ENCODE data around the gene MANSC4. TPM values are rescaled to one million over a fixed set of nuclear protein-coding genes. Genes with fewer than 3 reads are reported as not detected.

The MANSC4 gene
- total and polyA plus RNA-seq, 5 donors from 2014 or later = 1.5 to 2.4 (median 1.9) TPM; not detected in 2

DNA sequence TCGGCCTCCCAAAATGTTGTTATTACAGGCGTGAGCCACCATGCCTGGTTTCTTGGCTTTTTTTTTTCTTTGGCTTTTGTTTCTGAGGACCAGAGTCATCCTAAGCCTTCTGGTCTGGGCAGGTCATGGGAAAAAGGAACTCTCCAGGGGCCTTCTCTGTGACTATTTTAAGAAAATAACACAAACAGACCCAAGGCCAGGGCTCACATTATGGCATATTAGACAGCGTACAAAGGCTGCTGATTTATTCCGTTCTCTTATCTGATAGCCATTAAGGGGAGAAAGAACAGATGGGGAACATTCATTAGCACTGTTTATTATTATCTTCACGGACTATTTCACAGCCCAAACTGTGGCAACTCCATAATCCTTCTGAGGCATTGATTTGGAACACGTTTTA, 28.8 kb upstream of the MANSC4 start:
- H3K27me3 Mint-ChIP-seq = peaks cover 4% of the 10 kb centered on the region
- no peak overlapping the region for H3K4me3 Mint-ChIP-seq
- no peaks in the 10 kb centered on the region for H3K9me3 Mint-ChIP-seq
- Histone ChIP-seq H3K27me3 (ENCODE audit: control insufficient read depth, insufficient read depth, low read length) (no peaks in the 10 kb centered on the region), H3K4me3 (ENCODE audit: low read depth, low read length) (no peak overlapping the region), H3K4me1 (ENCODE audit: control insufficient read depth, insufficient read depth, low read length, poor library complexity, severe bottlenecking) (peaks cover 10% of the 10 kb centered on the region), H3K36me3 (ENCODE audit: control insufficient read depth, insufficient read depth, low read length) (no peaks in the 10 kb centered on the region), H3K9me3 (ENCODE audit: control insufficient read depth in 2 of 2, low read length in 2 of 2) (no peaks in the 10 kb centered on the region), H3K27ac (ENCODE audit: insufficient read depth, low read length, poor library complexity, severe bottlenecking) (no peak overlapping the region)
- no peak for ATAC-seq (ENCODE audit: low read depth in 2 of 2)
- no peak for DNase-seq
- peaks cover 7 to 33% (median 15%) of the 10 kb centered on the region in 4 donors for H3K4me1 Mint-ChIP-seq
- peak overlapping the region in 1 of 3 donors; percentile 3 for H3K27ac Mint-ChIP-seq
- H3K36me3 Mint-ChIP-seq = no peaks in the 10 kb centered on the region

DNA sequence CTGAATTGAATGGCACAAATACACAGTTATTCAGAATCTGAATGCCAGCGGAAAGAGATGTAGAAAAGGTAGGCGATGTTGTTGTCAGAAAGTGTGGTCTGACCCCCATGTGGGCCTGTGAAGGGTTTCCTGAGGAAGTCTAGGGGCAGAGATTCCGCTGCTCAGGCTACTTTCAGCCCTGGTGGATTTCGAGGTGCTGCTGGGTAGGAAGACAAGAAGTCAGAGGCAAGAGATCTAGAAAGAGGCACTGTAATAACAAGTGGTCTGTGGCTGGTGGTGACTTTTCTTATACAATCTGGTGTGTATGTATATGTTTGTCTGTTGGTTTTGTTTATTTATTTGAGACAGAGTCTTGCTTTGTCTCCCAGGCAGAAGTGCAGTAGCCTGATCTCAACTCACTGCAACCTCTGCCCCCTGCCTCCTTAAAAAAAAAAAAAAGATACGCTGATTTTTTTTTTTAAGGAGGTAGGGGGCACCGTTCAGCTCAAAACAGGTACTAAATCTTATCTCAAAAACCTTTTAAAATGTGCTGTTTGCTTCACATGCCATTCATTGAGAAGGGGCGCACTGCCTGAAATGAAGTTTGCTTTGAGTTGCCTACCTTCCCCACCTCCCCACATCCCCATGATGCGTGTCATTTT, 27.1 kb upstream of the MANSC4 start:
- no peaks in the 10 kb centered on the region for H3K36me3 ChIP-seq (ENCODE audit: control insufficient read depth, insufficient read depth, low read length)
- ATAC-seq (ENCODE audit: low read depth in 2 of 2) (peak; percentile 52 to 67), DNase-seq (peak in 2 of 3 donors; percentile 28 to 73)
- H3K4me1 ChIP-seq (ENCODE audit: control insufficient read depth, insufficient read depth, low read length, poor library complexity, severe bottlenecking) = peaks cover 10% of the 10 kb centered on the region
- Mint-ChIP-seq H3K4me3 (peak overlapping the region; percentile 16 to 86 (median 46)), H3K4me1 (peaks cover 12 to 41% (median 17%) of the 10 kb centered on the region in 4 donors), H3K9me3 (no peaks in the 10 kb centered on the region), H3K27ac (peak overlapping the region; percentile 15 to 97 (median 89)), H3K36me3 (no peaks in the 10 kb centered on the region), H3K27me3 (peaks cover 4% of the 10 kb centered on the region)
- H3K27ac ChIP-seq (ENCODE audit: insufficient read depth, low read length, poor library complexity, severe bottlenecking) = no peak overlapping the region
- no peaks in the 10 kb centered on the region for H3K9me3 ChIP-seq (ENCODE audit: control insufficient read depth in 2 of 2, low read length in 2 of 2)
- no peaks in the 10 kb centered on the region for H3K27me3 ChIP-seq (ENCODE audit: control insufficient read depth, insufficient read depth, low read length)
- no peak overlapping the region for H3K4me3 ChIP-seq (ENCODE audit: low read depth, low read length)

DNA sequence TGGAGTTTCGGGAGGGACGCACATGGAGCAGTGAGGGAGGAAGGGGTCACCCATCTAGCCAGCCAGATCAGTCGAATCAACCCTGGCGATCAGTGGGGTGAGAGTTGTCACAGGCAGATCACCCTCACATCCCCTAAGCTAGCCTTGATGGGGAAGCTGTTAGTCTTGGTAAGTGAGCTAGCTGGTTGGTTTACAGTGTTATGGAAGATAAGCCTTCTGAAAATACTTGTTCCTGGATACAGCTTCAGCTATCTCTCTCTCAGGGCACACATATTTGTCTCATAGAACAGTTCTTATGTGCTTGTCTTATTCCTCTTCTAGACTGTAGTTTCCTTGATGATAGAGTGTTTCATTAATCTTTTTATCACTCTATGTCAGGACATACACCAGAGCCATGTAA, 26.2 kb upstream of the MANSC4 start:
- no peak for ATAC-seq (ENCODE audit: low read depth in 2 of 2)
- Mint-ChIP-seq H3K9me3 (no peaks in the 10 kb centered on the region), H3K4me3 (peak overlapping the region in 1 of 4 donors; percentile 36)

DNA sequence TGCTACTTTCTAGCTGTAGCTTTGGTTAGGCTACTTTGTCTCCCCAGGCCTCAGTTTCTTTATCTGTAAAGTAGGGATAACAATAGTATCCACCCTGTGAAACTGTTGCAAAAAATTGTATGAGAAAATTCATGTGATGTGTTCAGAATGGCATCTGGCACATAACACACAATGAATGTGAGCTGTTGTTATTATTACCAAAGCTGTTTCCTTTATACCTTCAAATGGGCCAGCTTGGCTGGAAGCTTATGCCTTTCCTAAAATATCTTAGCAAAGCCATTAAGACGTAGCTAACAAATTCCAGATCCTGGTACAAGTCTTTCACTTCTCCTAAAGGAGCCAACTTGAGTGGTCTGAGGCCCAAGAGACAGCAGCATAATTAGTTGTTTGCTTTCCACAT, 25.2 kb upstream of the MANSC4 start:
- H3K4me3 ChIP-seq (ENCODE audit: low read depth, low read length) = no peak overlapping the region
- H3K9me3 ChIP-seq (ENCODE audit: control insufficient read depth in 2 of 2, low read length in 2 of 2) = no peaks in the 10 kb centered on the region
- H3K36me3 Mint-ChIP-seq = peaks cover 7% of the 10 kb centered on the region
- no peaks in the 10 kb centered on the region for H3K36me3 ChIP-seq (ENCODE audit: control insufficient read depth, insufficient read depth, low read length)
- peaks cover 4% of the 10 kb centered on the region for H3K27me3 Mint-ChIP-seq
- no peak overlapping the region for H3K27ac ChIP-seq (ENCODE audit: insufficient read depth, low read length, poor library complexity, severe bottlenecking)
- peaks cover 25 to 55% (median 30%) of the 10 kb centered on the region in 4 donors for H3K4me1 Mint-ChIP-seq
- no peak overlapping the region for H3K27ac Mint-ChIP-seq
- H3K9me3 Mint-ChIP-seq = no peaks in the 10 kb centered on the region
- H3K27me3 ChIP-seq (ENCODE audit: control insufficient read depth, insufficient read depth, low read length) = no peaks in the 10 kb centered on the region
- DNase-seq = no peak
- ATAC-seq (ENCODE audit: low read depth in 2 of 2) = no peak
- no peak overlapping the region for H3K4me3 Mint-ChIP-seq
- H3K4me1 ChIP-seq (ENCODE audit: control insufficient read depth, insufficient read depth, low read length, poor library complexity, severe bottlenecking) = peaks cover 21% of the 10 kb centered on the region

More for the DNA sequence above, 26.2 kb upstream of the MANSC4 start:
- no peaks in the 10 kb centered on the region for H3K36me3 Mint-ChIP-seq
- Histone ChIP-seq H3K9me3 (ENCODE audit: control insufficient read depth in 2 of 2, low read length in 2 of 2) (no peaks in the 10 kb centered on the region), H3K36me3 (ENCODE audit: control insufficient read depth, insufficient read depth, low read length) (no peaks in the 10 kb centered on the region), H3K27me3 (ENCODE audit: control insufficient read depth, insufficient read depth, low read length) (no peaks in the 10 kb centered on the region), H3K27ac (ENCODE audit: insufficient read depth, low read length, poor library complexity, severe bottlenecking) (no peak overlapping the region), H3K4me1 (ENCODE audit: control insufficient read depth, insufficient read depth, low read length, poor library complexity, severe bottlenecking) (peaks cover 13% of the 10 kb centered on the region), H3K4me3 (ENCODE audit: low read depth, low read length) (no peak overlapping the region)
- no peak for DNase-seq
- peaks cover 4% of the 10 kb centered on the region for H3K27me3 Mint-ChIP-seq
- peak overlapping the region; percentile 15 to 89 (median 71) for H3K27ac Mint-ChIP-seq
- peaks cover 16 to 50% (median 22%) of the 10 kb centered on the region in 4 donors for H3K4me1 Mint-ChIP-seq

DNA sequence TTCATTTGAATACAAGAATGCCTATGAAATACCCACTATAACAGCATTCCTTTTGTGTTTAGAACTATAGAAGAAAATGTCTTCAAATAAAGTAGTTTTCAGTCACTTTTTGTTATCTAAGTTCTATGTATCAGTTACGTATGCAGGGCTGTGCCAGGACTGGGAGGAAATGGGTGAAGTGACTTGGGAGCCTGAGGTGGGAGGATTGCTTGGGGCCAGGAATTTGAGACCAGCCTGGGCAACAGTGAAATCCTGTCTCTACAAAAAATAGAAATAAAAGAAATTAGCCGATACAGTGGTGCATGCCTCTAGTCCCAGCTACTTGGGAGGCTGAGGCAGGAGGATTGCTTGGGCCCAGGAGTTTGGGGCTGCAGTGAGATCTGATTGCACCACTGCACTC, 22.9 kb upstream of the MANSC4 start:
- no peak overlapping the region for H3K27ac ChIP-seq (ENCODE audit: insufficient read depth, low read length, poor library complexity, severe bottlenecking)
- peaks cover 26 to 57% (median 31%) of the 10 kb centered on the region in 4 donors for H3K4me1 Mint-ChIP-seq
- peaks cover 8% of the 10 kb centered on the region for H3K36me3 ChIP-seq (ENCODE audit: control insufficient read depth, insufficient read depth, low read length)
- H3K36me3 Mint-ChIP-seq = peaks cover 18% of the 10 kb centered on the region
- no peaks in the 10 kb centered on the region for H3K27me3 Mint-ChIP-seq
- no peaks in the 10 kb centered on the region for H3K27me3 ChIP-seq (ENCODE audit: control insufficient read depth, insufficient read depth, low read length)
- no peak overlapping the region for H3K4me3 ChIP-seq (ENCODE audit: low read depth, low read length)
- H3K4me1 ChIP-seq (ENCODE audit: control insufficient read depth, insufficient read depth, low read length, poor library complexity, severe bottlenecking) = peaks cover 21% of the 10 kb centered on the region
- no peak overlapping the region for H3K4me3 Mint-ChIP-seq
- no peaks in the 10 kb centered on the region for H3K9me3 ChIP-seq (ENCODE audit: control insufficient read depth in 2 of 2, low read length in 2 of 2)
- peak overlapping the region in 1 of 3 donors; percentile 78 for H3K27ac Mint-ChIP-seq
- DNase-seq = no peak
- H3K9me3 Mint-ChIP-seq = no peaks in the 10 kb centered on the region
- ATAC-seq (ENCODE audit: low read depth in 2 of 2) = no peak

DNA sequence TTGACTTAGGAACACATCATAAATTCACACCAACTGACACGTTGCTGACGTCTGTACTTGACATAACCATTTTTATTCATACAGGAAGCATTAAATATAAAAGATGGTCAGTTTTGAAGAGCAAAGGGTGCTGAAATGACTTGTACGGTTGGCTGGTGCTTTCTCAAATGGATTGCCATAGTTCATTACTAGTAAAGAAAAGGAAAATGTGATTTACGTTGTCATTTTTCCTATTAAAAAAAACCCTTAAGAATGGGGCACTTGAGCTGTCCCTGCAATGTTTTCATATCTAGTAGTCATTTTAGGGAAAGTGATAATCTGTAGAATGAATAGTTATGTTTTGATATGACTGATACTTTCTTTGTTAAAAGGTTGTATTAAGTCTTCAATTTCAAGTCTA, 22.5 kb upstream of the MANSC4 start:
- no peak for ATAC-seq (ENCODE audit: low read depth in 2 of 2)
- Histone ChIP-seq H3K4me1 (ENCODE audit: control insufficient read depth, insufficient read depth, low read length, poor library complexity, severe bottlenecking) (peaks cover 20% of the 10 kb centered on the region), H3K27ac (ENCODE audit: insufficient read depth, low read length, poor library complexity, severe bottlenecking) (no peak overlapping the region), H3K9me3 (ENCODE audit: control insufficient read depth in 2 of 2, low read length in 2 of 2) (no peaks in the 10 kb centered on the region), H3K27me3 (ENCODE audit: control insufficient read depth, insufficient read depth, low read length) (no peaks in the 10 kb centered on the region), H3K36me3 (ENCODE audit: control insufficient read depth, insufficient read depth, low read length) (peaks cover 12% of the 10 kb centered on the region), H3K4me3 (ENCODE audit: low read depth, low read length) (no peak overlapping the region)
- peak overlapping the region in 1 of 4 donors; percentile 33 for H3K4me3 Mint-ChIP-seq
- H3K4me1 Mint-ChIP-seq = peaks cover 24 to 53% (median 29%) of the 10 kb centered on the region in 4 donors
- no peak for DNase-seq
- peak overlapping the region; percentile 5 to 75 (median 45) for H3K27ac Mint-ChIP-seq
- no peaks in the 10 kb centered on the region for H3K9me3 Mint-ChIP-seq
- H3K36me3 Mint-ChIP-seq = peaks cover 21% of the 10 kb centered on the region
- H3K27me3 Mint-ChIP-seq = no peaks in the 10 kb centered on the region

DNA sequence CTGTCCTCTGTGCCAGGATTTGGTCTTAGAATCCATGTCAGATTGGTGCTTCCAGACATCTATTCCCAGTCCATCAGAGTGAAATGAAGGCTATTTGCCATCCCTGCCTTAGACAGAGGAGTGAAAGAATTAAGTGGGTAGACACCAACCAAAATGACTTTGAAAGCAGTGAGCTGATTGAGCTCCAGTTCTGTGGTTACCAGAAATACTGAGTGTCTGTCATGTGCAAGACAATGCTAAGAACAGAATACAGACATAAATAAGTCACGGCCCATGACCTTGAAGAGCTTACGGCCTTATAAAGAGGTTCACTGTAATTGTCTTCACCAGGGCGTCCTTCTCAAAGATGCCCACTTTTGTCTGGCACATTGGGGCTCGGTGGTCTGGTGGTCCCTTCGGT, 21.6 kb upstream of the MANSC4 start:
- DNase-seq = no peak
- Histone ChIP-seq H3K4me3 (ENCODE audit: low read depth, low read length) (no peak overlapping the region), H3K9me3 (ENCODE audit: control insufficient read depth in 2 of 2, low read length in 2 of 2) (no peaks in the 10 kb centered on the region), H3K27me3 (ENCODE audit: control insufficient read depth, insufficient read depth, low read length) (no peaks in the 10 kb centered on the region), H3K27ac (ENCODE audit: insufficient read depth, low read length, poor library complexity, severe bottlenecking) (no peak overlapping the region), H3K36me3 (ENCODE audit: control insufficient read depth, insufficient read depth, low read length) (peaks cover 21% of the 10 kb centered on the region), H3K4me1 (ENCODE audit: control insufficient read depth, insufficient read depth, low read length, poor library complexity, severe bottlenecking) (peaks cover 14% of the 10 kb centered on the region)
- ATAC-seq (ENCODE audit: low read depth in 2 of 2) = no peak
- Mint-ChIP-seq H3K4me3 (peak overlapping the region in 1 of 4 donors; percentile 42), H3K36me3 (peaks cover 30% of the 10 kb centered on the region), H3K4me1 (peaks cover 18 to 44% (median 22%) of the 10 kb centered on the region in 4 donors), H3K9me3 (no peaks in the 10 kb centered on the region), H3K27me3 (no peaks in the 10 kb centered on the region), H3K27ac (peak overlapping the region; percentile 45 to 75 (median 72))

DNA sequence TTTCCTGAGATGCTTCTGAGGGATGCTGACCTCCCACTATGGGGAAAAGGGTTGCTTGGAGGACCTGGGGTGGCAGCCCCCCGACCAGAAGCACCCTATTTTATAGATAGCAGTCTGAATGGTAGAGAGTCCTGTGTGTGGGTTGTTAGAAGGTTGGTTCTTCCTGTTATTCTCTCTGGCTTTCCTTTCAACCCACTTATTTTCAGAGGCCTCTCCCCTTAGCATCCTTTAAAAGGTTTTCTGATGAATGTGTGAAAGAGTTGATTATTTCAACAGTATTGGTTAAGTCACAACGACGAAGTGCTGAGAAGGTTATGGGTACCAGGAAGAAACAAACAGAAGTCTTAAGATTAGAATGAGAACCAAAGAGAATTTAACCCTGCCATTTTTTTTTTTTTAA, 20.8 kb upstream of the MANSC4 start:
- H3K4me3 ChIP-seq (ENCODE audit: low read depth, low read length) = no peak overlapping the region
- no peaks in the 10 kb centered on the region for H3K9me3 ChIP-seq (ENCODE audit: control insufficient read depth in 2 of 2, low read length in 2 of 2)
- Mint-ChIP-seq H3K9me3 (no peaks in the 10 kb centered on the region), H3K4me3 (peak overlapping the region in 2 of 4 donors; percentile 11 to 13), H3K36me3 (peaks cover 30% of the 10 kb centered on the region), H3K27ac (peak overlapping the region; percentile 72 to 81 (median 75)), H3K27me3 (no peaks in the 10 kb centered on the region), H3K4me1 (peaks cover 18 to 36% (median 19%) of the 10 kb centered on the region in 4 donors)
- H3K4me1 ChIP-seq (ENCODE audit: control insufficient read depth, insufficient read depth, low read length, poor library complexity, severe bottlenecking) = peaks cover 11% of the 10 kb centered on the region
- peaks cover 27% of the 10 kb centered on the region for H3K36me3 ChIP-seq (ENCODE audit: control insufficient read depth, insufficient read depth, low read length)
- DNase-seq = peak in 1 of 3 donors; percentile 71
- no peak overlapping the region for H3K27ac ChIP-seq (ENCODE audit: insufficient read depth, low read length, poor library complexity, severe bottlenecking)
- no peaks in the 10 kb centered on the region for H3K27me3 ChIP-seq (ENCODE audit: control insufficient read depth, insufficient read depth, low read length)
- ATAC-seq (ENCODE audit: low read depth in 2 of 2) = no peak
